ENCODE measurements around the gene IQSEC1.

DNA sequence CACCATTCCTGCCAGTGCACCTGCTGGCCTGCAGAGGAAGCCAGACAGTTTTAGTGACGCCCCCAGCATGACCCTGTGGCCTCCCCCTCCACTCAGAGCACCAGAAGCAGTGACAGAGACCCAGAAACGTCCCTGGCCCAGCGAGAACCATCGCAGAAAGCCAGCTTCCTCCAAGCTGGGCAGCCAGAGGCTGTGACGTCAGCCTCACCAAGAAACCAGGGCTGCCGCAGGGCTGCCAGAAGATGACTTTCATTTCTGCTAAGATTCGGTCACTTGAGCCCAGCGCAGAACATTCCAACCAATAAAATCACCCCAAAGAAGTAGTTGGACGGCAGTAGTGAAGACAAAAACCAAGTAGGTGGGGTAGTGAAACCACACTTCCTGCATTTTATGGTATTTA is 202.3 kb downstream of the IQSEC1 start:
- TF ChIP-seq, protein P1, sequence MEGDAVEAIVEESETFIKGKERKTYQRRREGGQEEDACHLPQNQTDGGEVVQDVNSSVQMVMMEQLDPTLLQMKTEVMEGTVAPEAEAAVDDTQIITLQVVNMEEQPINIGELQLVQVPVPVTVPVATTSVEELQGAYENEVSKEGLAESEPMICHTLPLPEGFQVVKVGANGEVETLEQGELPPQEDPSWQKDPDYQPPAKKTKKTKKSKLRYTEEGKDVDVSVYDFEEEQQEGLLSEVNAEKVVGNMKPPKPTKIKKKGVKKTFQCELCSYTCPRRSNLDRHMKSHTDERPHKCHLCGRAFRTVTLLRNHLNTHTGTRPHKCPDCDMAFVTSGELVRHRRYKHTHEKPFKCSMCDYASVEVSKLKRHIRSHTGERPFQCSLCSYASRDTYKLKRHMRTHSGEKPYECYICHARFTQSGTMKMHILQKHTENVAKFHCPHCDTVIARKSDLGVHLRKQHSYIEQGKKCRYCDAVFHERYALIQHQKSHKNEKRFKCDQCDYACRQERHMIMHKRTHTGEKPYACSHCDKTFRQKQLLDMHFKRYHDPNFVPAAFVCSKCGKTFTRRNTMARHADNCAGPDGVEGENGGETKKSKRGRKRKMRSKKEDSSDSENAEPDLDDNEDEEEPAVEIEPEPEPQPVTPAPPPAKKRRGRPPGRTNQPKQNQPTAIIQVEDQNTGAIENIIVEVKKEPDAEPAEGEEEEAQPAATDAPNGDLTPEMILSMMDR (IDR thresholded peaks at IDR 0.05; ENCODE audit: poor library complexity) = no peak
- TF ChIP-seq EZH2 (IDR thresholded peaks at IDR 0.05; ENCODE audit: borderline replicate concordance) (no peak), EZH2phosphoT487 (IDR thresholded peaks at IDR 0.05; ENCODE audit: low read depth, severe bottlenecking, unreplicated experiment) (no peak)

All from hepatocyte (in vitro differentiated cells).